Calu3 (cell line): ENCODE measurements around the gene ITGA11. TPM values are rescaled to one million over a fixed set of nuclear protein-coding genes. Genes with fewer than 3 reads are reported as not detected.

Experiments used
- BruUV-seq: library from RNA; stranded (reverse); fragments of 400-500 nt; replicated peaks from 2 replicates; lab custom pipeline; 2021; lab: Mats Ljungman, UMichigan
- CTCF ChIA-PET: fragments of 300-600 bp; sonication (Branson Sonifier 250); formaldehyde crosslinking; loops from one replicate; lab custom pipeline; 2022; ENCODE audit warnings: antibody characterized with exemption; lab: Charles Lee
- DNase-seq: peaks from one replicate; pipeline ENCODE4 v3.0.0; 2022
- H3K27ac Mint-ChIP-seq: one replicate; pipeline ENCODE4 v1.8.0; 2022; ENCODE audit warnings: mixed read lengths; ENCODE audit not compliant: unreplicated experiment
- H3K27me3 Mint-ChIP-seq: one replicate; pipeline ENCODE4 v1.8.0; 2022; ENCODE audit warnings: mixed read lengths; ENCODE audit not compliant: unreplicated experiment
- H3K36me3 Mint-ChIP-seq: one replicate; pipeline ENCODE4 v1.8.0; 2022; ENCODE audit warnings: mild to moderate bottlenecking, moderate library complexity, mixed read lengths; ENCODE audit not compliant: insufficient read depth, unreplicated experiment
- H3K4me1 Mint-ChIP-seq: one replicate; pipeline ENCODE4 v1.8.0; 2022; ENCODE audit warnings: mild to moderate bottlenecking, low read depth, mixed read lengths; ENCODE audit not compliant: unreplicated experiment
- H3K4me3 Mint-ChIP-seq: one replicate; pipeline ENCODE4 v1.8.0; 2022; ENCODE audit warnings: mild to moderate bottlenecking, low read depth, moderate library complexity, mixed read lengths; ENCODE audit not compliant: unreplicated experiment
- H3K9me3 Mint-ChIP-seq: one replicate; pipeline ENCODE4 v1.8.0; 2022; ENCODE audit warnings: low read depth, mixed read lengths; ENCODE audit not compliant: unreplicated experiment
- CTCF ChIP-seq: fragments of 200-600 bp; IDR thresholded peaks from one replicate; pipeline ENCODE4 v1.8.0; 2022; ENCODE audit warnings: antibody characterized with exemption; ENCODE audit not compliant: unreplicated experiment
- intact Hi-C: fragments of 100-400 bp; cut with micrococcal nuclease; formaldehyde crosslinking; loops from one replicate; pipeline ENCODE4 v1.10.0; 2022; ENCODE audit not compliant: unreplicated experiment
- total RNA-seq: library from RNA; stranded (reverse); gene quantifications from 2 replicates; pipeline ENCODE4 v1.2.3, GENCODE V29; 2022

Gene ITGA11
- total RNA-seq, 1 experiment from 2014 or later: not detected

GRCh38 chr15:68407141-68407885, 24.6 kb downstream of the ITGA11 start:
- no peak overlapping the region for H3K27ac Mint-ChIP-seq
- H3K4me1 Mint-ChIP-seq: no peaks in the 10 kb centered on the region
- no peaks in the 10 kb centered on the region for H3K36me3 Mint-ChIP-seq
- no peaks in the 10 kb centered on the region for H3K27me3 Mint-ChIP-seq
- no peak for TF ChIP-seq CTCF
- BruUV-seq: no TSS peak
- no peak overlapping the region for H3K4me3 Mint-ChIP-seq
- CTCF ChIA-PET: no interaction called here
- H3K9me3 Mint-ChIP-seq: peaks cover 3% of the 10 kb centered on the region
- DNase-seq: no peak
- intact Hi-C loops: no loop called here

- CTCF ChIA-PET: no interaction called here
- no peaks in the 10 kb centered on the region for H3K4me1 Mint-ChIP-seq
- no peaks in the 10 kb centered on the region for H3K27me3 Mint-ChIP-seq
- no peak for TF ChIP-seq CTCF
- no peak overlapping the region for H3K27ac Mint-ChIP-seq
- H3K36me3 Mint-ChIP-seq: no peaks in the 10 kb centered on the region
- no peak for DNase-seq
- no TSS peak for BruUV-seq
- intact Hi-C loops: no loop called here
- H3K4me3 Mint-ChIP-seq: no peak overlapping the region
- H3K9me3 Mint-ChIP-seq: peaks cover 3% of the 10 kb centered on the region
These were observed 26.3 kb downstream of the ITGA11 start for GRCh38 chr15:68405378-68406250.

GRCh38 chr15:68404056-68404798, 27.7 kb downstream of the ITGA11 start:
- no TSS peak for BruUV-seq
- intact Hi-C loops: no loop called here

More at GRCh38 chr15:68404056-68404798, 27.7 kb downstream of the ITGA11 start:
- peaks cover 12% of the 10 kb centered on the region for H3K4me1 Mint-ChIP-seq
- no peak overlapping the region for H3K4me3 Mint-ChIP-seq
- H3K27ac Mint-ChIP-seq: no peak overlapping the region
- peaks cover 3% of the 10 kb centered on the region for H3K9me3 Mint-ChIP-seq
- no peak for TF ChIP-seq CTCF
- no peak for DNase-seq
- no peaks in the 10 kb centered on the region for H3K27me3 Mint-ChIP-seq
- CTCF ChIA-PET: interaction anchor here (0.9 kb wide), 1 partner anchor 13 kb away, joined by 3 read pairs; no protein-coding TSS in a partner anchor
- no peaks in the 10 kb centered on the region for H3K36me3 Mint-ChIP-seq
